ENCODE measurements around the gene PHLDB3. TPM values are rescaled to one million over a fixed set of nuclear protein-coding genes. Genes with fewer than 3 reads are reported as not detected.

The PHLDB3 gene
- polyA plus RNA-seq, 1 donor from 2014 or later: 5.6 TPM

DNA sequence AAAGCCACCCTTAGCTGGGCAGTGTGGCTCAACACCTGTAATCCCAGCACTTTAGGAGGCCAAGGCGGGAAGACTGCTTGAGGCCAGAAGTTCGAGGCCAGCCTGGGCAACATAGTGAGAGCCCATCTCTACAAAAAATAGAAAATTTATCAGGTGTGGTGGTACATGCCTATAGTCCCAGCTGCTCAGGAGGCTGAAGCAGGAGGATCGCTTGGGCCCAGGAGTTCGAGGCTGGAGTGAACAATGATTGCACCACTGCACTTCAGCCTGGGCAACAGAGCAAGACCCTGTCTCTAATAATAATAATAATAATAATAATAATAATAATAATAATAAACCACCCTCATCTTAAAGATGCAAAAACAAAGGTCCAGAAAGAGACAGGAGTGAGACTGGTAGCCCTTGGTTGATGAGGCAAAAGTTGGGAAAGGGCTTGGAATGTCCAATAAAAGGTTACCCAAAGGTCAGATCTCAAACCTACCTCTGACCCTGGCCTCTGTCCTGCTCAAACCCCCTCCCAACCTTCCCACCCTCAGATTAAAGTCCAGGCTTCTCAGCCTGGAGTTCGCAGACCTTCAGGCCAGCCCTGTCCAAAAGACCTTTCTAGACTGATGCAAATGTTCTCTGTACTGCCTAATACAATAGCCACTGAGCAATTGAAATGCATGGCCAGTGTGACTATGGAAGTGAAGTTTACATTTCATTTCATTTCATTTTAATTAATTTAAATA is 37.5 kb upstream of the PHLDB3 start:
- Histone ChIP-seq H3K9me3 (ENCODE audit: low read length) (peaks cover 4% of the 10 kb centered on the region), H3K9ac (ENCODE audit: low read length) (no peak overlapping the region), H3K27me3 (ENCODE audit: insufficient read depth, low read depth, low read length) (no peaks in the 10 kb centered on the region), H3K27ac (ENCODE audit: low read length) (no peak overlapping the region), H3K36me3 (ENCODE audit: insufficient read depth, low read length) (peaks cover 12% of the 10 kb centered on the region), H3F3A (ENCODE audit: insufficient read depth, low read length, poor library complexity, severe bottlenecking) (no peaks in the 10 kb centered on the region), H2AFZ (ENCODE audit: low read depth, low read length) (no peak overlapping the region), H4K20me1 (ENCODE audit: insufficient read depth) (no peaks in the 10 kb centered on the region), H3K4me2 (ENCODE audit: low read length) (no peak overlapping the region), H3K4me3 (ENCODE audit: low read length) (no peak overlapping the region), H3K9me2 (ENCODE audit: insufficient read depth, low read length) (no peaks in the 10 kb centered on the region), H3K79me2 (replicated peaks; ENCODE audit: insufficient read depth, low read length) (no peaks in the 10 kb centered on the region)
- TF ChIP-seq TAF1 (IDR thresholded peaks at IDR 0.05; ENCODE audit: low read depth) (no peak), EP300 (conservative IDR thresholded peaks at IDR 0.05; ENCODE audit: poor library complexity, severe bottlenecking) (no peak), MXI1 (conservative IDR thresholded peaks at IDR 0.05; ENCODE audit: poor library complexity, severe bottlenecking) (no peak), POLR2AphosphoS5 (IDR thresholded peaks at IDR 0.05) (no peak), SMC3 (conservative IDR thresholded peaks at IDR 0.05; ENCODE audit: poor library complexity) (no peak), RAD21 (conservative IDR thresholded peaks at IDR 0.05) (no peak), CTCF (IDR thresholded peaks at IDR 0.05; ENCODE audit: poor library complexity, severe bottlenecking) (no peak), EZH2 (IDR thresholded peaks at IDR 0.05; ENCODE audit: borderline replicate concordance, insufficient read depth, low read length, poor library complexity, severe bottlenecking) (no peak)
- TF ChIP-seq, protein P1, sequence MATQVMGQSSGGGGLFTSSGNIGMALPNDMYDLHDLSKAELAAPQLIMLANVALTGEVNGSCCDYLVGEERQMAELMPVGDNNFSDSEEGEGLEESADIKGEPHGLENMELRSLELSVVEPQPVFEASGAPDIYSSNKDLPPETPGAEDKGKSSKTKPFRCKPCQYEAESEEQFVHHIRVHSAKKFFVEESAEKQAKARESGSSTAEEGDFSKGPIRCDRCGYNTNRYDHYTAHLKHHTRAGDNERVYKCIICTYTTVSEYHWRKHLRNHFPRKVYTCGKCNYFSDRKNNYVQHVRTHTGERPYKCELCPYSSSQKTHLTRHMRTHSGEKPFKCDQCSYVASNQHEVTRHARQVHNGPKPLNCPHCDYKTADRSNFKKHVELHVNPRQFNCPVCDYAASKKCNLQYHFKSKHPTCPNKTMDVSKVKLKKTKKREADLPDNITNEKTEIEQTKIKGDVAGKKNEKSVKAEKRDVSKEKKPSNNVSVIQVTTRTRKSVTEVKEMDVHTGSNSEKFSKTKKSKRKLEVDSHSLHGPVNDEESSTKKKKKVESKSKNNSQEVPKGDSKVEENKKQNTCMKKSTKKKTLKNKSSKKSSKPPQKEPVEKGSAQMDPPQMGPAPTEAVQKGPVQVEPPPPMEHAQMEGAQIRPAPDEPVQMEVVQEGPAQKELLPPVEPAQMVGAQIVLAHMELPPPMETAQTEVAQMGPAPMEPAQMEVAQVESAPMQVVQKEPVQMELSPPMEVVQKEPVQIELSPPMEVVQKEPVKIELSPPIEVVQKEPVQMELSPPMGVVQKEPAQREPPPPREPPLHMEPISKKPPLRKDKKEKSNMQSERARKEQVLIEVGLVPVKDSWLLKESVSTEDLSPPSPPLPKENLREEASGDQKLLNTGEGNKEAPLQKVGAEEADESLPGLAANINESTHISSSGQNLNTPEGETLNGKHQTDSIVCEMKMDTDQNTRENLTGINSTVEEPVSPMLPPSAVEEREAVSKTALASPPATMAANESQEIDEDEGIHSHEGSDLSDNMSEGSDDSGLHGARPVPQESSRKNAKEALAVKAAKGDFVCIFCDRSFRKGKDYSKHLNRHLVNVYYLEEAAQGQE (IDR thresholded peaks at IDR 0.05; ENCODE audit: borderline replicate concordance): no peak

- no peaks in the 10 kb centered on the region for H3F3A ChIP-seq (ENCODE audit: insufficient read depth, low read length, poor library complexity, severe bottlenecking)
- no peak overlapping the region for H3K4me3 ChIP-seq (ENCODE audit: low read length)
- H3K36me3 ChIP-seq (ENCODE audit: insufficient read depth, low read length): peaks cover 12% of the 10 kb centered on the region
- H3K27me3 ChIP-seq (ENCODE audit: insufficient read depth, low read depth, low read length): no peaks in the 10 kb centered on the region
- H4K20me1 ChIP-seq (ENCODE audit: insufficient read depth): no peaks in the 10 kb centered on the region
- H3K79me2 ChIP-seq (replicated peaks; ENCODE audit: insufficient read depth, low read length): no peaks in the 10 kb centered on the region
- TF ChIP-seq SMC3 (conservative IDR thresholded peaks at IDR 0.05; ENCODE audit: poor library complexity) (no peak), RAD21 (conservative IDR thresholded peaks at IDR 0.05) (no peak), POLR2AphosphoS5 (IDR thresholded peaks at IDR 0.05) (no peak), TAF1 (IDR thresholded peaks at IDR 0.05; ENCODE audit: low read depth) (no peak)
- TF ChIP-seq, protein P1 (IDR thresholded peaks at IDR 0.05; ENCODE audit: borderline replicate concordance): no peak
- H3K4me2 ChIP-seq (ENCODE audit: low read length): no peak overlapping the region
- H3K9ac ChIP-seq (ENCODE audit: low read length): no peak overlapping the region
- no peak overlapping the region for H3K27ac ChIP-seq (ENCODE audit: low read length)
- H3K9me3 ChIP-seq (ENCODE audit: low read length): peaks cover 4% of the 10 kb centered on the region
- no peaks in the 10 kb centered on the region for H3K9me2 ChIP-seq (ENCODE audit: insufficient read depth, low read length)
- H2AFZ ChIP-seq (ENCODE audit: low read depth, low read length): no peak overlapping the region
Measured at GRCh38 chr19:43540381-43540780, 35.8 kb upstream of the PHLDB3 start.

All from neural cell (in vitro differentiated cells).